ENCODE data around the gene SERPINA3.
"Not testable (repeated sequence)": the region's sequence is repeated elsewhere in the genome, so short reads cannot be mapped to it uniquely, and the experiment has no call there.

SERPINA3 gene

DNA sequence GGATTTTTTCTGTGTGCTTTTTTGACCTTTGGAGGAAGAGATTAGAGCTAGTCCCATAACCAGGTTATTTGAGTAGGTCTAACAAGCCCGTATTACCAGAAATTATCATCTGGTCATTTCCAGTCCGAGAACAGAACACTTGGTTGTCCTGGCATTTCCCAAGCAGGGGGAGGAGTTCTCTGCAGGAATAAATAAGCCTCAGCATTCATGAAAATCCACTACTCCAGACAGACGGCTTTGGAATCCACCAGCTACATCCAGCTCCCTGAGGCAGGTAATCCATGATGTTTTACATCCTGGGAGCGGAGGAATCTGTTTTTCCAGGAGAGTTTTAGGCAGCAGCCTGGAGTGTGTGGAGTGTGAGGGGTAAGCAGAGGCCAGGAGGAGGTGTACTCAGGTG, at the start of gene SERPINA3:
SERPINA3 (plus strand) TSS at position 218 of the 400 bp plus-strand sequence. CDS start 2,051 bp downstream, outside the sequence.
- DNase-seq = no peak

- no peak for DNase-seq
These were observed 49.0 kb upstream of the SERPINA3 start for GRCh38 chr14:94562941-94563883.

DNA sequence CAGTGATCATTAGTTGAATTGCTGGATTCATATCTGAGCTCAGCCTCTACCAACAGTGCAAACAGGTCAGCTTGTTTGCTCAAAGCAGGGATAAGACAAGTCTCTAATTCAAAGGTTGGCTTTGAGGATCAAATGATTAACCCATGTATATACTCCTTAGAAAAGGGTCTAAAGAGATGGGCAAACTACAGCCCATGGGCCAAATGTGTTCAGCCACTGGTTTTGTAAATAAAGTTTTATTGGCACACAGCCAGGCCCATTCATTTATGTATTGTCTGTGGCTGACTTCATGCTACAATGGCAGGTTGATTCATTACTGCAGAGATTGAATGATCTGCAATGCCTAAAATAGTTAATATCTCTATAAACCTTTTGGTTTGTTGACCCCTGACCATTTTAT, 47.8 kb upstream of the SERPINA3 start:
- DNase-seq = no peak

DNA sequence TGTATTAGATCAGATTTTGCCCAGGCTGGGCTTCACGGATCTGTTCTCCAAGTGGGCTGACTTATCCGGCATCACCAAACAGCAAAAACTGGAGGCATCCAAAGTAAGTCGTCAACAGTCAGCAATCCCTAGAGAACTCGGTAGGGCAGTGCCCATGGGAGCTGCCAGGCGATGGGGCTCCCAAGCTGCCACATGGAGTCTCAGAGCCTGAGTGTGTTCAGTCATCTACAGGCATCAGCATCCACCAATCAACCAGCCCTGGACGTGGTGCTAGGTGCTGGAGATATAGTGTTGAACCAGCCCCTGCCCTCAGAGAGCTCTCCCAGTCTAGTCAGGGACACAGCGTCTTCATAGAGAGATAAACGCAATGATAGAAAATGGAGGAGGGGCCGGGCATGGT, 44.0 kb upstream of the SERPINA3 start:
- no peak for DNase-seq

- no peak for DNase-seq
These were observed 42.7 kb upstream of the SERPINA3 start for GRCh38 chr14:94569381-94570001.

DNA sequence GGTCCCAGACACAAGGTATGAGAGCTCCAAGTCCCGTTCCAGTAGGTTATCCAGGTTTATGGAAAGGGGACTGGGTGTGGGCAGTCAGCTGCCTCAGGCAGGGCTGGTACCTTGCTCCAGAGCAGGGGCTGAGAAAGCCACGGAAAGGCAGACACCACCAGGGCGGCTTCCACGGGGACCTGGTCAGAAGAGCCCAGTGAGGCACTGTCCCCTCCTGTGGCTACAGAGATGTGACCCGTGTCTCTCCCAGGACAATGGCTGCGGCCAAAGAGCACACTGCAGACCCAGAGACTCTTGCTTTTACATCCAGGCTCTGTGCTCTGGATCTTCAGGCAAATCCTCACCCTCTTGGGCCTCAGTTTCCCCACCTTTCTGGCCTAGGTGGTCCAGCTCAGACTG, 42.2 kb upstream of the SERPINA3 start:
- DNase-seq = no peak

DNA sequence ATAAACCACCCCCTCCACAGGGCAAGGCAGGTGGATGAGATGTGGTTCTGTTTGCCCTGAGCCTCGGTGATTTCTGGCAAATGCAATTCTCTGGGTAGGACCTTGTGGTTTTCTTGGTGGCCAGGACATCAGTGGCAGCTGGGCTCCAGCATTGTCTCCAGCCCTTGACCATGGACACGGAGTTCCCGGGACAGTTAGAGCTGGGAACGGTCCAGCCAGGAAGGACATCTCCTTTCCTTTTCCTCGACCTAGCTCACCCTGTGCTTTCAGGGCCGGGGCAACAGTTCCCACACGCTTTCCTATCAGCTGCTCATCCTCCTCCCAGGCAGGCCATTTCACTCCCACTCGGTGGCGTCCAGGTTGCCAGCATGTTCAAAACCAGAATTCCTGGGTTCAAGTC, 41.8 kb upstream of the SERPINA3 start:
- DNase-seq = no peak

GRCh38 chr14:94571395-94571794, 40.8 kb upstream of the SERPINA3 start:
- no peak for DNase-seq

GRCh38 chr14:94571950-94572349, 40.2 kb upstream of the SERPINA3 start:
- DNase-seq = no peak

- no peak for DNase-seq
These were observed 39.4 kb upstream of the SERPINA3 start for GRCh38 chr14:94572637-94573303.

GRCh38 chr14:94573475-94574277, 38.5 kb upstream of the SERPINA3 start:
- no peak for DNase-seq

DNA sequence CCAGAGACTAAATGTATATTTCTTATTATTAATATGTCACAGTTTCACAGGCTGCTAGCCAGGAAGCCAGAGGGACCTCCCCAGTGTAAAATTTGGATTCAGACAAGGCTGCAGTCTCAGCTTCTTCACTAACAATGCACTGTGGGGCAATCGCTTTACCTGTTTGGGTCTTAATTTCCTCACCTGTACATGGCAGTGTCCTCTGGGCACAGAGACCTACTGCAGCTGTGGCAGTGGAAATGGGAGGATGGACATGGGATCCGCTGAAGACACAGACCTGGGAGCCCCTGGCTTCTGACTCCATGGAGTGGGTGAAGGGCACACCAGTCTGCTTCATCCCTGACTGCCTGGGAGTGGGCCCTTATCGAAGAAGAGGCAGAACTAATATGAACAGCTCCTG, 37.9 kb upstream of the SERPINA3 start:
- no peak for DNase-seq

GRCh38 chr14:94575730-94576585, 36.2 kb upstream of the SERPINA3 start:
- no peak for DNase-seq

DNA sequence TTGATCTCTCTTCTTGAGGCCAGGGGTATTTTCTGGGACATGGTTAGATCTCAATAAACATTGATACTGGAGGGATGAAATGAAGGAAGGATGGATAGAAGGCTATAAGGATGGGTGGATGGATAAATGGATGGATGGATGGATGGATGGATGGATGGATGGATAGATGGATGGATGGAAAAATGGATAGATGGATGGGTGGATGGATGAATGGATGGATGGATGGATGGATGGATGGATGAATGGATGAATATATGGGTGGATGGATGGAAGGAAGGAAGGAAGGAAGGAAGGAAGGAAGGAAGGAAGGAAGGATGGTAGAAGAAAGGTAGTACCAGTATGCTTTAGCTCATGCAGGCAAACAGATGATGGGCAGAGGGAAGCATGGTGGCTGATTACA, 34.7 kb upstream of the SERPINA3 start:
- not testable (repeated sequence) for DNase-seq

GRCh38 chr14:94578712-94579111, 33.5 kb upstream of the SERPINA3 start:
- DNase-seq = no peak

GRCh38 chr14:94581127-94581999, 30.8 kb upstream of the SERPINA3 start, which contains the start of gene SERPINA5:
TSS of gene SERPINA5 (plus strand) at chr14:94581426. CDS start at chr14:94587363, 5,937 bp downstream.
- DNase-seq = no peak

DNA sequence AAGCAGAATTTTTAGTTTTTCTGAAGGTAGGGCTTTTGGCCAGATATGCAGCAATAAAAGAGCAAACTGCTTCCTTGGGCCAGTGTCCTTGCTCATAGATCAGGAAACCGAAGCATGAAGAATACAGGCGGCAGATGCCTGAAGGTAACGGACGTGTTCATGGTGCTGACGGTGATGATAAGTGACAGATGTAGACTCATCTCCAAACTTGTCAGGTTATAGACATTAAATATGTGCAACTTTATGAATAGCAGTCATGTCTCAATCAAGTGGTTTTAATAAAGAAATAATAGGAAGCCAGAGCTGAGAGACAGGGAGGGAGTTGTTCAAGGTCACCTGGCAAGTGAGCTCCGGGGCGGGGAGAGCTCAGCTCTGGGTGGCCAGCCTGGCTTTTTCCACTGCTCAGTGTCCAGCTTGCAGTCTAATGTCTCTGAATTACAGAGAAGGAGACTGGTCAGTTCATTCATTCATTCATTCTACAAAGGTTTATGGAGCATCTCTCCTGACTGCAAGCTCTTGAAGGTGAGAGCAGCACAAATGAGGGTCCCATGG, 29.9 kb upstream of the SERPINA3 start:
- no peak for DNase-seq

DNA sequence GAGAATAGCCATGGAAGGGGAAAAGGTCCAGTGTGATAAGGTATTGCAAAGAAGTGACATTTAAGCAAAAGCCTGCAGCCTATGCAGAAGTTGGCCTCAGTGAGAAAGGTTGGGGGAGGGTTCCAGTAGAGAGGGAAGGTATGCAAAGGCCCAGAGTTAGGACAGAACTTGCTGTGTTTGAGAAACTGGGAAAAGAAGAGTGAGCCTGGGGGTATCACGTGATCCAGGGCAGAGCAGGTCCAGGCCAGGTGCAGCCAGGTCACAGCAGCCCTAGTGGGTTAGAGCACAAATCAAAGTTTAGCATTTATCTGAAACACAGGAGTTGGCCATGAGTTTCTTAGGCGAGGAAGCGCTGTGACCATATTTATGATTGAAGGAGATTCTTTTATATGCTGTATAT, 29.3 kb upstream of the SERPINA3 start:
- DNase-seq = no peak

DNA sequence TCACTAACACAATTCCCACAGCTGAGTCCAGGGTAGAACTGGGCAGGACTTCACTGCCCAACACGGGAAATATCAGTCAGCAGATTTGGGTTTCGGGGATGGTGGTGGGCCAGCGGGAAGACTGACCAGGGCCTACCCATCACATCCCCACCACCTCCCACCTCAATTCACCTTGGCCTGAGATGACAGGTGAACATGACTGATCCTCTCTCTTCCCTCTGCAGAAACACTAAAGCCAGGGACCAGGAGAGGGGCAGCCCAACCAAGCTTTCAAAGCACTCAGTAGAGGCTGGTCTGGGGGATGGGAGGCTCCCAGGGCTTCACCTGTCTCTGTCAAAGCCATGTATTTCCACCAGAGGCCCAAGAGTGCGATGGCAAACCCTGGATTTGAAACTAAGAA, 28.6 kb upstream of the SERPINA3 start:
- DNase-seq = no peak

GRCh38 chr14:94584591-94585280, 27.5 kb upstream of the SERPINA3 start:
- DNase-seq = no peak
